Measurements from ENCODE around the gene BECN2.
"Not testable (repeated sequence)": the region's sequence is repeated elsewhere in the genome, so short reads cannot be mapped to it uniquely, and the experiment has no call there.

Gene BECN2

GRCh38 chr1:241985787-241986186, 28.2 kb downstream of the BECN2 start:
- peak; percentile 7 for DNase-seq

GRCh38 chr1:241988389-241988930, 30.9 kb downstream of the BECN2 start:
- not testable (repeated sequence) for DNase-seq

GRCh38 chr1:241990040-241990439, 32.5 kb downstream of the BECN2 start:
- no peak for DNase-seq

- no peak for DNase-seq
These were observed 35.2 kb downstream of the BECN2 start for GRCh38 chr1:241992734-241993133.

DNA sequence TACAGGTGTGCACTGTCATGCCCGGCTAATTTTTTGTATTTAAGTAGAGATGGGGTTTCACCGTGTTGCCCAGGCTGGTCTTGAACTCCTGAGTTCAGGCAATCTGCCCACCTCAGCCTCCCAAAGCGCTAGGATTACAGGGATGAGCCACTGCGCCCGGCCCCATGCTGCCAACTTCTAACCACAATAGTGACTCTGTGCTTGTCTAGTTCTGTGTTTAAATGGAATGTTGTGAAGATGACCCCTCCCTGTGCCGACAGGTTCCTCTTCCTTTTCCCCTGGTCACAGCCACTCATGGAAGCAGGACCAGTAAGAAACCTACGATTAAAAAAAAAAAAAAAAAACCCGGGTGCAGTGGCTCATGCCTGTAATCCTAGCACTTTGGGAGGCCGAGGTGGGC, 36.6 kb downstream of the BECN2 start:
- DNase-seq: no peak

DNA sequence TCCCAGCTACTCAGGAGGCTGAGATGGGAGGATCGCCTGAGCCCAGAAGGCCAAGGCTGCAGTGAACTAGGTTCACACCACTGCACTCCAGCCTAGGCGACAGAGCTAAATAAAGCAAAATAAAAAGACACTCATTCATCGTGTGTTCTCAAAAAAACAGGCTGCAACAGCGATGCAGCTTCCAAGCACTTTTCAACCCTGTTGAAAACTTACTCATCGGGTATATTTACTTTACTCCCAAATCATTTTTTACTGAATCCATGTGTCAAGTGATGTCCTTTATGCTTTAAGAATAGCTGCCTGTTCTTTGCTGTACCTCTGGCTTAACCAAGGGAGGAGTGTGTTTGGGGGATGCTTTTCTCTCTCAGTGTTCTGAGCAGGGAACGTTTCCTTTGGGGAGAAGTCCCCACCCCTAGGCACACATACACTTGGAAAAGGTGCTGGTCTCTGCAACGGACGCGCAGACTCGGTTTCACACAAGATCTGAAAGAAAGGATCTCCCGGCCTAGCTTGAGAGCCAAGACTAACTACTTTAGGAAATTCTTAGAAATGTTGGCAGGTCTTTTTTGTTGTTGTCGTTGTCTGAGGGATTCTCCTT, 39.9 kb downstream of the BECN2 start:
- no peak for DNase-seq

- peak; percentile 55 for DNase-seq
These were observed 40.9 kb downstream of the BECN2 start for GRCh38 chr1:241998412-241998921.

DNA sequence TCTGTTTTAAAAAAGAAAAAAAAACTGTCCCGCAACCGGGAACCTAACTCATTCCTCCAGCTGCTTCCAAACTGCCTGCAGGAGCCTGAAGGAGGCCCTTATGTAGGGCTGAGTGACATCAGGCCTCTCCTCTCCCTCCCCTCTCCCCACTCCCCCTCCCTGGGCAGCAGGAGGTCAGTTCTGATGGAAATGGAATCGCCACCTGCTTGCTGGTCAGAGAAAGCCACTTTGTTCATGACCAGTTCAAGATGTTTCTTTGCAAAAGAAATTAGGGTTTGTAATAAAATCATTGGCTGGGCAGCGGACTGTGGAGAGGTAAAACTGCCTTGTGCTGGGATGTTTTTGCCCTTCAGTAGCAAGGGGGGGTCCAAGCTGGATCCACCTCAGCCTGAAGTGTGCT, 41.5 kb downstream of the BECN2 start, which contains the start of gene MAP1LC3C:
TSS of gene MAP1LC3C (minus strand) at position 73 of the 400 bp plus-strand sequence. CDS start 90 bp downstream, outside the sequence.
- DNase-seq: no peak

DNA sequence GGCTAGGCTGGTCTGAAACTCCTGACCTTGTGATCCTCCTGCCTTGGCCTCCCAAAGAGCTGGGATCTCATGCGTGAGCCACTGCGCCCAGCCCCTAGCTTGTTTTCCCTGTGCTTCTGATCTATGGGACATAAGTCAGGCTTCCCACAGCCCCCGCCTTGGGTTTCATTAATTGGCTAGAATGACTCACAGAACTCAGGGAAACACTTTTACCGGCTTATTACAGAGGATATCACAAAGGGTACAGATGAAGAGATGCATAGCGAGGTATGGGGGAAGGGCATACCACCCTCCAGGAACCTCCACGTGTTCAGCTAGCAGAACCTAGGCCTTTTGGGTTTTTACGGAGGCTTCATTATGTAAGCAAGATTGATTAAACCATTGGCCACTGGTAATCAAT, 42.9 kb downstream of the BECN2 start:
- DNase-seq: no peak

DNA sequence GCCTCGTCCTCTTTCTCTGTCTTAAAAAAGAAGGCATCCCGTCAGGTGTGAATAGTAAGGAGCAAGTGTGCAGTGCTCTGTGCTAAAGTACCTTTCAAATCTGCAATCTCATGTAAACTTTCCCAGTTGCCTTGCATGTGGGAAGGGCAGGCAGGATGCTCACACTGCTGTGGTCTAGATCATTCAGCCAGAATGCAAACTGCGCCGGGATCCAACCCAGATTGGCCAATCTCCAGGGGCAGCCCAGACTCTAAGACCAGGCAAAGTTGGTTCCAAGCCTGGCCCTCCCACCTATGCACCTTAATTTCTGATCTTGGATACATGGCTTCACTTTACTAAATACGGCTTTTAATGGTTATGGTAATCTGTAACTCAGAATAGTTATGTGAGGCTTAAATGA, 44.5 kb downstream of the BECN2 start:
- no peak for DNase-seq

DNA sequence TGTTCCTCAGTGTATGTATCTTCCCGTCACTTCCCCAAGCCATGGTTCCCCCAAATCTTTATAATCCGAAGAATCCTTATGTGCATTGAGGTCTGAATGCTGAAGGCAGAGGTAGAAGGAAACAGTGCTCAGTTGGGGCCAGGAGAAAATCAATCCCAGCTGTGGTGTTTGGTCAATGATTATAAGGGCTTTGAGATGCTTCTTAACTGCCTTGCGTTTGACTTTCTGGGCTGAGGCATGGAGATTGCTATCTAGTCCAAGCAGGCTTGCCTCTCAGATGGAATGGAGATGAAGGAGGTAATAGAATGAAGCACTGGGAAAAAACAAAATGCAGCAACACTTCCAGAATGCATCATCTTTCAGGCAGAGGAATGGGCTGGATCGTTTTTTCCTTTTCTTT, 44.9 kb downstream of the BECN2 start:
- DNase-seq: no peak

DNA sequence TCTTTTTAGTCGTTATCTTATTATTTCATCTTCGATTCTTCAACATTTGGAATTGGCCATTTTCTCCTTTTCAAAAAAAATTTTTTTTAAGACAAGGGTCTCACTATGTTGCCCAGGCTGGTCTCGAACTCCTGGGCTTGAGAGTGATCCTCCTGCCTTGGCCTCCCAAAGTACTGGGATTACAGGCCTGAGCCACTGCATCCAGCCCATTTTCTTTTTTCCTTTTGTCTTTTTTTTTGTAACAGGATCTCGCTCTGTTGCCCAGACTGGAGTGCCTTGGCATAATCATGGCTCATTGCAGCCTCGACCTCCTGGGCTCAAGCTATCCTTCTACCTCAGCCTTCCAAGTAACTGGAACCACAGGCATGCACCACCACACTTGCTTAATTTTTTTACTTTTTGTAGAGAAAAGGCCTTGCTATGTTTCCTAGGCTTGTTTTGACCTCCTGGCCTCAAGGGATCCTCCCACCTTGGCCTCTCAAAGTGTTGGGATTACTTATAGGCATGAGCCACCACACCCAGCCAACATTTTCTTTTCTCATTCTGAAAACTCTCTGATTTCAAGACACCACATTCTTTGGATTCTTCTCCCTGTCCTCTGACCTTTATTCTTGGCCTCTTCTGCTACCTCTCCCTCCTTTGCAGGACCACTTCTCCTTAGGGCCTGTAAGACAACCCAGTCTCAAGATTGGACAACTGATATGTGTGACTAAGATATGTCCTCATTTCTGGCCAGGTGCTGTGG, 47.4 kb downstream of the BECN2 start:
- DNase-seq: no peak

DNA sequence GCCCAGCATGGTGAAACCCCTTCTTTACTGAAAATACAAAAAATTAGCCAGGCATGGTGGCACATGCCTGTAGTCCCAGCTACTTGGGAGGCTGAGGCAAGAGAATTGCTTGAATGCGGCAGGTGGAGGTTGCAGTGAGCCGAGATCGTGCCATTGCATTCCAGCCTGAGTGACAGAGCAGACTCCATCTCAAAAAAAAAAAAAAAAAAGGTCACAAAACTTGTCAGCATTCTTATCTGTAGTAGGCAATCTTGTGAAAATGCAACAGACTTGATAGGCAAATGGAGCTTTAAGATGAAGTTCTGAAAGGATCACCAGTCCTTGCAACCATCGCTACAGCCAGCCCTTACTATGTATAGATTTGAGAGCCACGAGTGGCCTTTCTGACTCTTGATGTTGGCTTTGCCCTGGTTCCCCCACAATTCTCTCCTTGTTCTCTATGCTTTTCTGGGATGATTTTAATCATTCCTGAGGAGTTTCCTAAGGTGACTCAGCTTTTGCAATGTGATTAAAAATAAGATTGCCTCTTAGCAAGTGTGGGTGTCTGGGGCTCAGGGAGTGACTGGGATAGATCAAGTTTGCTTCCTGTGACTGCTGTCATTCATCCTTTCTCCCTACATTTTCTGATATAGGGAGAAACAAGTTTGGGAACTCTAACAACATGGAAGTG, 48.4 kb downstream of the BECN2 start:
- DNase-seq: no peak

DNA sequence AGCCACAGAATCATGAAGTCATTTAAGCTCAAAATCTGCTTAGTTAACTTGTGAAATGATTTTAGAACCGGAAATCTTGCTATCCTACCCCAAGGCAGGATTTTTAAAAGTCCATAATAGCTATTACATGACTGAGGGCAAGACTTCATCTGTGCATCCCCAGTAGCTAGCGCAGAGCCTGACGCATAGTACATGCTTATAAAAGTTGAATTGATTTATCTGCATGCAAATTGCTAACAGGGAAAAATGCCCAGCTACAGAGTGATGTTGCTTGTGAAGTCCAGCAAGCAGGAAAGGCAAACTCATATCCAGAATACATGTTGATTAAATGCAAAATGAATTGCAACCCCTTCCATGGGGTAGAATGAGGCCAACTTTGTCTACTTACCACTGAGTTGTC, 49.4 kb downstream of the BECN2 start:
- DNase-seq: no peak
